ENCODE data around the gene MED7.

Gene MED7

DNA sequence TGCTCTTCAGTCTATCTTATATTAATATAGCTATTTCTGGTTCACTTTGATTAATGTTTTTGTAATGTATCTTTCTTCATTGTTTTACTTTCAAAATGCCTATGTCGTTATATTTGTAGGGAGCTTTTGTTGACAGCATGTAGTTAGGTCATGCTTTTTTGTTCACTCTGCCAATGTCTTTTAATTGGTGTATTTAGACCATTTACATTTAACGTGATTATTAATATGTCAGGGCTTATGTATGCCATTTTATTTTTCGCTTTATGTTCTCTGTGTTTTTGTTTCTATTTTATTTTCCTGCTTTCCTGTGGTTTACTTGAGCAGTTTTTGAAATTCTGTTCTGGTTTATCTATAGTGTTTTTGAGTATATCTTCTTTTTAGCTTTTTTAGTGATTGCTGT lies 12.6 kb upstream of the MED7 start:
- TF ChIP-seq, protein P1, sequence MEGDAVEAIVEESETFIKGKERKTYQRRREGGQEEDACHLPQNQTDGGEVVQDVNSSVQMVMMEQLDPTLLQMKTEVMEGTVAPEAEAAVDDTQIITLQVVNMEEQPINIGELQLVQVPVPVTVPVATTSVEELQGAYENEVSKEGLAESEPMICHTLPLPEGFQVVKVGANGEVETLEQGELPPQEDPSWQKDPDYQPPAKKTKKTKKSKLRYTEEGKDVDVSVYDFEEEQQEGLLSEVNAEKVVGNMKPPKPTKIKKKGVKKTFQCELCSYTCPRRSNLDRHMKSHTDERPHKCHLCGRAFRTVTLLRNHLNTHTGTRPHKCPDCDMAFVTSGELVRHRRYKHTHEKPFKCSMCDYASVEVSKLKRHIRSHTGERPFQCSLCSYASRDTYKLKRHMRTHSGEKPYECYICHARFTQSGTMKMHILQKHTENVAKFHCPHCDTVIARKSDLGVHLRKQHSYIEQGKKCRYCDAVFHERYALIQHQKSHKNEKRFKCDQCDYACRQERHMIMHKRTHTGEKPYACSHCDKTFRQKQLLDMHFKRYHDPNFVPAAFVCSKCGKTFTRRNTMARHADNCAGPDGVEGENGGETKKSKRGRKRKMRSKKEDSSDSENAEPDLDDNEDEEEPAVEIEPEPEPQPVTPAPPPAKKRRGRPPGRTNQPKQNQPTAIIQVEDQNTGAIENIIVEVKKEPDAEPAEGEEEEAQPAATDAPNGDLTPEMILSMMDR (IDR thresholded peaks at IDR 0.05; ENCODE audit: low read depth, low read length, missing control alignments), result no peak
- H3K4me3 ChIP-seq (replicated peaks; ENCODE audit: low read depth, low read length), result no peak overlapping the region
- no peak for DNase-seq (ENCODE audit: extremely low read depth, low read depth)

DNA sequence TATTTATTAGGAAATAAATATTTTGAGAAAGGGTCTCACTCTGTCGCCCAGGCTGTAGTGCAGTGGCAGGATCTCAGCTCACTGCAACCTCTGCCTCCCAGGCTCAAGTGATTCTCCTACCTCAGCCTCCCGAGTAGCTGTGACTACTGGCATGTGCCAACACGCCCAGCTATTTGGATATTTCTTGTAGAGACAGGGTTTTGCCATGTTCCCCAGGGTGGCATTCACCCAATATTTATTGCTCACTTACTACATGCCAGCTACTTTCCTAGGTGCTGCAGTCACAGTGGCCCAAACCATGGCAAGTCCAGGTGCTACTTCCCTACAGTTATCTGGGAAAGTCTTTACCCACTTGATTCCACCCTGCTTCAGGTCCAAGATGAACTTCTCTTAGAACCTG lies 8.3 kb upstream of the MED7 start:
- no peak overlapping the region for H3K4me3 ChIP-seq (replicated peaks; ENCODE audit: low read depth, low read length)
- DNase-seq (ENCODE audit: extremely low read depth, low read depth), result no peak

DNA sequence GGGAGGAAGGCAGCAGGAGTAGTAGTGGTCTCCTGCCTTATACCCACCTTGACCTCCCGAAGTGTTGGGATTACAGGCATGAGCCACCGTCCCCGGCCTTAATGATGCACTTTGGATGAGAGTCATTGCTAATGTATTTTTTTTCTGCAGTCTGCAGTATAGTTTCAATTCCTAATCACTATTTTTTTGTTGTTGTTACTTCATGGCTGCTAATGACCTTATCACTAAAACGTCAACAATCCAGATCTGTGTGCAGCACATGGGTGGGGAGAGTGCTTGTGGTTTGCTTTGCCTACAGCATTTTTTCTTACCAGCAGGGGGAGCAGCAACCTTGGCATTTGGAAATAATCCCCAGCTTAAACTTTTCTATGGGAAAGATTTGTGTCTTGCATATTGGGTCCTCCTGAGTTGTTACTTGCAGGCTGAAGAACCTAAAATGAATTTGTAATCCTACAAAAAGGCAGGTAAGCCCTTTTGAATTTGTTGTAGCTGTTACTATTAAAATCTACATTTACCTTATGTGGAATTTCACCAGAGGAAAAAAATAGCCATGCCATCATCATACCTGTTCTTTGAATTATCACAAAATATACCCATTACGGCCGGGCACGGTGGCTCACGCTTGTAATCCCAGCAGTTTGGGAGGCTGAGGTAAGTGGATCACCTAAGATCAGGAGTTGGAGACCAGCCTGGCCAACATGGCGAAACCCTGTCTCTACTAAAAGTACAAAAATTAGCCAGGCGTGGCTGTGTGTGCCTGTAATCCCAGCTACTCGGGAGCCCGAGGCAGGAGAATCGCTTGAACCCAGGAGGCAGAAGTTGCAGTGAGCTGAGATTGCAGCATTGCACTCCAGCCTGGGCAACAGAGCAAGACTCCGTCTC lies 6.3 kb upstream of the MED7 start:
- TF ChIP-seq, protein P1 (IDR thresholded peaks at IDR 0.05; ENCODE audit: low read depth, low read length, missing control alignments), result peak; percentile 92
- H3K4me3 ChIP-seq (replicated peaks; ENCODE audit: low read depth, low read length), result no peak overlapping the region
- peak; percentile 39 for DNase-seq (ENCODE audit: extremely low read depth, low read depth)

More for the DNA sequence above, 8.3 kb upstream of the MED7 start:
- TF ChIP-seq, protein P1 (IDR thresholded peaks at IDR 0.05; ENCODE audit: low read depth, low read length, missing control alignments), result no peak

DNA sequence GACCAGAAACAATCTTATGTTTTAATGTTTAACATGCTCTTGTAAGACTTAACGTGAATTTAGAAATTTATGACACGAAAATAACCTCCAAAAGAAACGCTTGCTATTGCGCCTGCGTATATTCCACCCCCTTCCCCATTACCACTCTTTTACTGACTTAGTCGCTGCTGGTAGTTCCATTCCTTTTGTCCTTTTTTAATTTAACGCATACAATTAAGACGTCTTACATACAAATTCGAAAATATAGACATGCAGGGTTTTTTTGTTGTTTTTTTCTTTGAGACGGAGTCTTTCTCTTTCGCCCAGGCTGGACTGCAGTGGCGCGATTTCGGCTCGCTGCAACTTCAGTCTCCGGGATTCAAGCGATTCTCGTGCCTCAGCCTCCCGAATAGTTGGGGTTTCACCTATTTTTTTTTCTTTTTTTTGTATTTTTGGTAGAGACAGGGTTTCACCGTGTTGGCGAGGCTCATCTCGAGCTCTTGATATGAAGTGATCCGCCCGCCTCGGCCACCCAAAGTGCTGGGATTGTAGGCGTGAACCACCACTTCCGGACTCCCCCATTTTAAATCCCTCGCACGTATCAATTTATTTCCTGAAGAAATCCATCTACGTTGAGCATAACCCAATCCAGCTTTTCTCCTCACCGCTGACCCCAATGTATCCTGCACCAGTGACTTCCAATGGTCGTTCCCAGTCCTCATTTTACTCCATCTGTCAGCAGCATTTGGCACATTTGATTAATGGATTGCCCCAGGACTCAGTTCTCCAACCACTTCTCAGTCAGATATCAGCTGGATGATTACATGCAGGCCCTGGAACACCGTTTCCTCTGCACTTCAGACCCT lies 684 bp upstream of the MED7 start:
- peak; percentile 22 for DNase-seq (ENCODE audit: extremely low read depth, low read depth)
- TF ChIP-seq, protein P1 (IDR thresholded peaks at IDR 0.05; ENCODE audit: low read depth, low read length, missing control alignments), result no peak
- peak overlapping the region; percentile 95 for H3K4me3 ChIP-seq (replicated peaks; ENCODE audit: low read depth, low read length)

DNA sequence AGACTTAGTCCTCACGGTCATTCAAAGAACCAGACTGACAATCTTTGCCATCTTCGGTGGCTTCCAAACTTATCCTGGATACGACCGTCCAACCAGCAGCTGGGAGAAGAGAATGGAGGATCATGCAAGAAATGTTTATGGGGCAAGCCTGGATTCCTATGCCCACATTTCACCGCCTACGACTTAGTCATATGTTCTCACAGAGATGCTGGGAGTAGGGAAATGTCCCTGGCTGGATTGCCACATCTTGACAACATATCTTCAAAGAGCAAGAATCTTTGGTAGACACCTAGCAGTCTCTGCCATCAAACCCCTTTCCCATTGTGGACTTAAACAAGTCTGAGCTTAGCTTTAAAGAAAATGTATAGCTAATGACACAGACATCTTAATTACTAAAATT lies 5.0 kb downstream of the MED7 start:
- DNase-seq (ENCODE audit: extremely low read depth, low read depth), result no peak
- TF ChIP-seq, protein P1 (IDR thresholded peaks at IDR 0.05; ENCODE audit: low read depth, low read length, missing control alignments), result no peak
- no peak overlapping the region for H3K4me3 ChIP-seq (replicated peaks; ENCODE audit: low read depth, low read length)

DNA sequence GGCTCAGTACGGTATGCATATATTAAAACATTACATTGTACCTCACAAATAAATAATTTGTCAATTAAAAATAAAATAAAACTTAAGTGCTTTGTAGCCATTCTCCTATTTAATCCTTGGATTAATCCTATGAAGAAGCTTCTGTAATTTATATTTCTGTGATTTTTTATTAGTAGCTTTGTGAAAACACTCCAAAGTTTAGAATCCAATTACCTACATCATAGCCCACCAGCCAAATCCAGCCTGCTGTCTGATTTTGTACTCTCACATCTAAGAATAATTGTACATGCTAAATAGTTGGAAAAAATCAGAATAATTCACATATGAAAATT lies 10.4 kb downstream of the MED7 start:
- H3K4me3 ChIP-seq (replicated peaks; ENCODE audit: low read depth, low read length), result no peak overlapping the region
- TF ChIP-seq, protein P1 (IDR thresholded peaks at IDR 0.05; ENCODE audit: low read depth, low read length, missing control alignments), result no peak
- DNase-seq (ENCODE audit: extremely low read depth, low read depth), result no peak
